HepG2 (cell line): ENCODE data around the gene SPATA25. TPM values are rescaled to one million over a fixed set of nuclear protein-coding genes. Genes with fewer than 3 reads are reported as not detected.

Experiments
- ATF7 ChIP-seq, 2 experiments: fragments of 450-650 bp in 1 of 2; sonication (generic) in 1 of 2; formaldehyde crosslinking in 1 of 2; IDR thresholded peaks; 2 replicates each; pipeline versions ENCODE4 v1.4.0 to v1.6.1; 2016 to 2020; ENCODE audit warnings: antibody characterized with exemption in 1 of 2, mild to moderate bottlenecking in 1 of 2, missing genetic modification reagents in 1 of 2
- CREM ChIP-seq, 2 experiments: sonication (generic) in 1 of 2; formaldehyde crosslinking in 1 of 2; IDR thresholded peaks; 2 replicates each; pipeline versions ENCODE4 v1.4.0 to v1.6.1; 2016 to 2020; ENCODE audit warnings: antibody characterized with exemption in 1 of 2, mild to moderate bottlenecking in 1 of 2, missing genetic modification reagents in 1 of 2
- FOXJ3 ChIP-seq: sonication (generic); formaldehyde crosslinking; IDR thresholded peaks from 2 replicates; pipeline ENCODE4 v1.4.0; 2020; ENCODE audit warnings: missing genetic modification reagents, mild to moderate bottlenecking, borderline replicate concordance
- HNF1B ChIP-seq: sonication (generic); formaldehyde crosslinking; IDR thresholded peaks from 2 replicates; pipeline ENCODE4 v1.5.1; 2020; ENCODE audit warnings: mild to moderate bottlenecking, moderate library complexity, missing genetic modification reagents
- MATR3 ChIP-seq: sonication (generic); formaldehyde crosslinking; IDR thresholded peaks from 2 replicates; pipeline ENCODE4 v1.4.0; 2020; ENCODE audit warnings: missing genetic modification reagents
- MAZ ChIP-seq, 2 experiments: sonication (generic) in 1 of 2; formaldehyde crosslinking in 1 of 2; IDR thresholded peaks; 2 replicates each; pipeline versions ENCODE4 v1.5.0 to v1.6.1; 2012 to 2020; ENCODE audit warnings: low read depth in 2 of 2, mild to moderate bottlenecking in 2 of 2, borderline replicate concordance in 1 of 2, improper control_type of control experiment in 1 of 2, low read length in 1 of 2, missing genetic modification reagents in 1 of 2, moderate library complexity in 1 of 2
- MTF2 ChIP-seq: sonication (generic); formaldehyde crosslinking; IDR thresholded peaks from 2 replicates; pipeline ENCODE4 v1.5.0; 2020; ENCODE audit warnings: missing genetic modification reagents, borderline replicate concordance
- NFRKB ChIP-seq: fragments of 450-650 bp; IDR thresholded peaks from 2 replicates; pipeline ENCODE4 v1.6.1; 2017
- NR3C1 ChIP-seq: sonication (generic); formaldehyde crosslinking; IDR thresholded peaks from 2 replicates; pipeline ENCODE4 v1.4.0; 2020; ENCODE audit warnings: missing genetic modification reagents
- PBX3 ChIP-seq: sonication (generic); formaldehyde crosslinking; IDR thresholded peaks from 2 replicates; pipeline ENCODE4 v1.8.1; 2023; ENCODE audit warnings: missing genetic modification reagents, inconsistent platforms, borderline replicate concordance
- RBAK ChIP-seq: sonication (generic); formaldehyde crosslinking; IDR thresholded peaks from 2 replicates; pipeline ENCODE4 v1.5.1; 2020; ENCODE audit warnings: mild to moderate bottlenecking, missing genetic modification reagents
- RCOR2 ChIP-seq: IDR thresholded peaks from 2 replicates; pipeline ENCODE4 v1.6.1; 2016; ENCODE audit warnings: missing biosample characterization, missing genetic modification reagents
- TOE1 ChIP-seq: sonication (generic); formaldehyde crosslinking; IDR thresholded peaks from 2 replicates; pipeline ENCODE4 v1.4.0; 2020; ENCODE audit warnings: mild to moderate bottlenecking, missing genetic modification reagents
- ZFAT ChIP-seq: sonication (generic); formaldehyde crosslinking; conservative IDR thresholded peaks from 2 replicates; pipeline ENCODE4 v1.8.1; 2023; ENCODE audit warnings: missing genetic modification reagents, inconsistent platforms
- ZNF260 ChIP-seq: sonication (generic); formaldehyde crosslinking; IDR thresholded peaks from 2 replicates; pipeline ENCODE4 v1.4.0; 2020; ENCODE audit warnings: missing genetic modification reagents, low read depth, mild to moderate bottlenecking, borderline replicate concordance
- ZNF331 ChIP-seq: sonication (generic); formaldehyde crosslinking; IDR thresholded peaks from 2 replicates; pipeline ENCODE4 v1.4.0; 2020; ENCODE audit warnings: missing genetic modification reagents
- ZNF362 ChIP-seq: sonication (generic); formaldehyde crosslinking; IDR thresholded peaks from 2 replicates; pipeline ENCODE4 v1.4.0; 2020; ENCODE audit warnings: missing genetic modification reagents, mild to moderate bottlenecking, borderline replicate concordance
- ZNF503 ChIP-seq: sonication (generic); formaldehyde crosslinking; IDR thresholded peaks from 2 replicates; pipeline ENCODE4 v1.4.0; 2020; ENCODE audit warnings: missing genetic modification reagents
- ZNF580 ChIP-seq: IDR thresholded peaks from 2 replicates; pipeline ENCODE4 v1.6.1; 2016; ENCODE audit warnings: low read depth, borderline replicate concordance
- ZNF691 ChIP-seq: sonication (generic); formaldehyde crosslinking; IDR thresholded peaks from 2 replicates; pipeline ENCODE4 v1.4.0; 2020; ENCODE audit warnings: missing genetic modification reagents, low read depth, mild to moderate bottlenecking, borderline replicate concordance
- polyA plus RNA-seq, 8 experiments: library from polyadenylated mRNA; depleted of rRNA in 3 of 8; stranded (reverse) in 7 of 8; unstranded in 1 of 8; fragments of >200 nt; fragmentation: Illumina TruSeq in 4 of 8; extraction: Trizol in 4 of 8; gene quantifications; 2 replicates each; pipeline versions ENCODE4 v1.2.1 to v1.2.3, GENCODE V29; 2011 to 2016; ENCODE audit warnings: low read depth in 4 of 8, missing spikeins in 1 of 8, mixed read lengths in 1 of 8; ENCODE audit not compliant: insufficient read depth in 1 of 8
- total RNA-seq, 5 experiments: library from RNA; depleted of rRNA; stranded (reverse); fragments of >200 nt; fragmentation: Illumina TruSeq; extraction: Trizol; gene quantifications; 2 replicates each; pipeline ENCODE4 v1.2.3, GENCODE V29; 2016; ENCODE audit warnings: low read depth in 1 of 5

SPATA25 gene
- total and polyA plus RNA-seq, 2 of the 13 experiments (the other 11 are each of a cell fraction or from before 2014, with no cell fraction given) = 4.8 to 7.6 TPM

- TF ChIP-seq HNF1B (CRISPR knock-in tag) (peak; percentile 96; the same call in 1 of the 2 replicates), ZNF362 (CRISPR knock-in tag) (peak; percentile 58; the same call in 1 of the 2 replicates), CREM (IDR thresholded peaks at IDR 0.05) (peak; percentile 91), CREM (CRISPR knock-in tag; IDR thresholded peaks at IDR 0.05) (no peak), MTF2 (CRISPR knock-in tag) (no peak), NFRKB (no peak), NR3C1 (no peak), ATF7 (IDR thresholded peaks at IDR 0.05) (no peak), ATF7 (CRISPR knock-in tag; IDR thresholded peaks at IDR 0.05) (peak; percentile 49; the same call in 1 of the 2 replicates), TOE1 (CRISPR knock-in tag) (0 out of 2 replicates have a peak, but pooled peaks have one; percentile 94), ZFAT (CRISPR knock-in tag) (no peak), ZNF580 (peak; percentile 99), RCOR2 (CRISPR knock-in tag) (peak; percentile 98), MAZ (IDR thresholded peaks at IDR 0.05; ENCODE audit: borderline replicate concordance, low read depth, low read length) (peak; percentile 62), MAZ (CRISPR knock-in tag; IDR thresholded peaks at IDR 0.05; ENCODE audit: low read depth) (peak; percentile 50; the same call in 1 of the 2 replicates), FOXJ3 (CRISPR knock-in tag) (peak; percentile 87; the same call in 1 of the 2 replicates), ZNF260 (CRISPR knock-in tag) (no peak), ZNF691 (CRISPR knock-in tag) (peak; percentile 72; the same call in 1 of the 2 replicates), RBAK (CRISPR knock-in tag) (0 out of 2 replicates have a peak, but pooled peaks have one; percentile 38), PBX3 (CRISPR knock-in tag) (no peak), ZNF331 (CRISPR knock-in tag) (peak; percentile 94), MATR3 (CRISPR knock-in tag) (0 out of 2 replicates have a peak, but pooled peaks have one; percentile 83), ZNF503 (CRISPR knock-in tag) (peak; percentile 96)
Measured at GRCh38 chr20:45927071-45927878, 39.9 kb upstream of the SPATA25 start (continued).
